Stimulated activated CD4-positive, alpha-beta T cell treated with anti-CD3 and anti-CD28 coated beads, Interleukin-4, amount 100 ng/mL, for 1 hour (primary cell): ENCODE data around the gene MTCP1.

ENCODE experiments used
- DNase-seq: peaks from one replicate; pipeline ENCODE4 v3.0.0-alpha.2; 2020

Gene MTCP1

GRCh38 chrX:155052738-155053498, 18.0 kb downstream of the MTCP1 start:
- no peak for DNase-seq

- DNase-seq = peak; percentile 22
Measured at GRCh38 chrX:155048977-155049619, 21.8 kb downstream of the MTCP1 start.

DNA sequence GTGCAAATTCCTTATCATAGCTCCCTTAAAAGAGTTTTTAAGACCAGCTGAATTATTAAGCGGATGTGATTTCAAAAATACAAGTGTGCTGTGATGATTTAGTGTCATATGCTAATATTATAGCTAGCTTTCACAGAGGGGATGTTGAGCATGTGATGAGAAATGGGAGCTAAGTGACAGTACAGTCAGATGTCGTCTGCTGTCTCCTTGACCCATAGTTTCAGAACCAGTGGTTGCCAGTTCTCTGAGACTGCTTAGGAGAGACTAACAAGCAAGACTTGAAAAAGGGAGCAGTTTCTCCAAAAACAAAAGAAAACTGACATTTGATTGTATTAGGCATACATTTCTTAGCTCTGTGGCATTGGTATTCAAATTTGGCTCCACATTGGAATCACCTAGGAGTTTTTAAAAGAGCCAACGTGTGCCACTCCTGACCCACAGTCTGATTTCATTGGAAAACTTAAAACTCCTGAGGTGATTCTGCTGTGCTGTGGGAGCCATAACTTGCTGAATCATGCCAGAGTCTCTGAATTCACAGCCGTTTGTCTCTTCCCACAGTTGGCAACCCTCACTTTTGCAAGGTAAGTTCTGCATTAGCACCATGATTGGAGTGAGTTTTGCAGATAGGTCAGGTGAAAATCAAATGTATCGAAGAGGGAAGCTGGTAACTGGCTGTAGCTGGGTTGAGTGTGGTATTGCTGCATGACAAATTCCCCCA, 24.0 kb downstream of the MTCP1 start:
- DNase-seq = no peak

- DNase-seq = no peak
Measured at GRCh38 chrX:155046129-155046810, 24.7 kb downstream of the MTCP1 start.

DNA sequence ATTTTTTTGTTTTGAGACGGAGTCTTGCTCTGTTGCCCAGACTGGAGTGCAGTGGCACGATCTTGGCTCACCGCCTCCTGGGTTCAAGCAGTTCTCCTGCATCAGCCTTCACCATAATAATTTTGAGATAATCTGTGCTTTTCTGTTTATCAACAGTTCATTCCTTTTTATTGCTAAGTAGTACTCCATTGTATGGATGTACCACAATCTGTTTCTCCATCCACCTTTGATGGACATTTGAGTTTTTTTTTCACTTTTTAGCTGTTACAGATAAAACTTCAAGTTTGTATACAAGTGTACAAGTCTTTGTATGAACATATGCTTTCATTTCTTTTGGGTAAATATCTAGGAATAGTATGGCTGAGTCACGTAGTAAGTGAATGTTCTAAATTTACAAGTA, 35.2 kb downstream of the MTCP1 start:
- DNase-seq = no peak

GRCh38 chrX:155031657-155032056, 39.3 kb downstream of the MTCP1 start:
- DNase-seq = no peak

DNA sequence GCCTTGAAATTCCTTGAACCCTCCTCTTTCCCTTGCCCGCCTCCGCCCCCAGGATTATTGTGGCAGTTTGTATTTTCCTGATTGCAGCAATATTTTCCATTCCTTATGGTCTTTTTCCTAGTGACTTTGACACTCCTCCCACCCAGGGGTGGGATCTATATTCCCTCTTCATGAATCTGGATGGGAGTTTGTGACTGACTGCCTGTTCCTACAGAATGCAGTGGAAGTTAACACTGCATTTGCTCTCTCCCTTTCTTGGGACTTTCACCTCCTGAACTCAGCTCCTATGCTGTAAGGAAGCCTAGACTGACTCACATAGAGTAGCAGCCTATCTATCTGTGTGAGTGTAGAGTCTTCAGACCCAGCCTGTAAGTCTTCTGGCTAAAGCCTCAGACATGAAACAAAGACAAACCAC, 42.1 kb downstream of the MTCP1 start:
- DNase-seq = no peak

GRCh38 chrX:155028129-155028528, 42.8 kb downstream of the MTCP1 start:
- DNase-seq = no peak

- DNase-seq = no peak
Measured at GRCh38 chrX:155027509-155028066, 43.3 kb downstream of the MTCP1 start.

DNA sequence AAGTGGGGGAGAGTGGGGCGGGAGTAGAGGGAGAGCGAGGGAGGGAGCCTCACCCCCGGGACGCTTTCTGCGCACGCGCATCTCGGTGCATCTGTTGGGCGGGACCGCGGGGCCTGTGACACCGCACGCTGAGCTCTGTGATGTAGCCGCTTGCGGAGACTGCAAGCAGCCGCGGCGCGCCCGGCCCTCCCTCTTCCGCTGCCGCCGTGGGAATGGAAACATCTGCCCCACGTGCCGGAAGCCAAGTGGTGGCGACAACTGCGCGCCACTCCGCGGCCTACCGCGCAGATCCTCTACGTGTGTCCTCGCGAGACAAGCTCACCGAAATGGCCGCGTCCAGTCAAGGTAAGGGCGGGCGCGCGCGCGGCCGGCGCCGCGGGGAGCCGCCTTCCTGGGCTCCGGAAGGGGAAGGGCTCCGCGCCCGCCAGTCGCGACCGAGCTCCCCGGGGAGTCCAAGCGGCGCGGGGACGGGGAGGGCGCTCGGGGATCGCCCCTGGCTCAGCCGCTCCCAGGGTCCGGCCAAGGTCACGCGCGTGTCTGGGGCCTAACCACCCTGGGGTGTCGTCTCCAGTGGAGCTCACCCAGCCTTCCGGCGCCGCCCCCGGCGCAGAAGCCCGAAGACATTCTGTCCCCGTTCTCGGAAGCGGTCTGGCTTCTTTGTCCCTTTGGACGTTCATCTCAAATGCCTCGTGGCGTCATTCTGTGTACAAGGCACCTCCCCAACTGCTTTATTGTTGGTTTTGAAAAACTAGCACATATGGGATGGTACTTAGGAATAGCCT, 44.0 kb downstream of the MTCP1 start, which contains the start of gene FUNDC2:
Gene FUNDC2, plus strand, starts transcription at position 118 of the 782 bp plus-strand sequence. Its CDS starts 95 bp downstream, at position 213.
- peak; percentile 88 for DNase-seq

- DNase-seq = no peak
Measured at GRCh38 chrX:155026420-155026726, 44.6 kb downstream of the MTCP1 start.

DNA sequence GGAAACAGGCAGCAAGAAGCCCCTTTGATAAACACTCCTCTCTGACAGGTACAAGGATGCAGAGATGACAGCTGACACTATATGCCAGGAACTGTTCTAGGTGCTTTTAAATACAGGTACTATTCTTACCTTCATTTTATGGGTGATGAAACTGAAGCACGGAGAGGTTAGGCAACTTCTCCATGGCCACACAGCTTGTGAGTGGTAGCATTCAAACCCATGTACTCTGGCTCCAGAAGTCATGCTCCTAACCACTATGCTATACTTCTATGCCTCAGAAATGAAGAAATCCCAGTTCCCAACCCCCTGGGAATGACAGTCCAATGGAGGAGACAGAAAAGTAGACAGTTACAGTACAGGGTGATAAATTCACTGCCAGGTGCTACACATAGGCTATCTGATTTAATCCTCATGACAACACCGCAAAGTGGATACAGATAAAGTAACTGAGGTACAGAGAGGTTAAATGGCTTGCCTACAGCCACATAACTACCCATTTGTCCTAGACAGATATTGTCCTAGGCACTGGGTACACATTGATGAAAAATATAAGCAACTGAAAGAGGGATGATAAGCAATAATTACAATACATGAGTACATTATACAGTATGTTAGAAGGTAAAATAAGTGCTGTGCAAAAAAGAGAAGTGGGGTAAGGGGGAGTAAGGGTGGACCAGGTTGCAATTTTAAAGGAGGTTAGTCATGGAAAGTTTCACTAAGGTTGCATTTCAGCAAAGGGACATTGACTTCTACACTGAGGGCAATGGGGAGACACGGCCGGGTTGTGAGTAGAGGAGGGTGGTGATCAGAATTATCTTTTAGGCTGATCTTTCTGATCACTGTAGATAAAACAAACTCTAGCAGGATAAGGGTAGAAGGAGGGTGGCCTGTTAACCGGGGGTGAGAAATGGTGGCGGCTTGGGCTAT, 46.8 kb downstream of the MTCP1 start:
- no peak for DNase-seq

DNA sequence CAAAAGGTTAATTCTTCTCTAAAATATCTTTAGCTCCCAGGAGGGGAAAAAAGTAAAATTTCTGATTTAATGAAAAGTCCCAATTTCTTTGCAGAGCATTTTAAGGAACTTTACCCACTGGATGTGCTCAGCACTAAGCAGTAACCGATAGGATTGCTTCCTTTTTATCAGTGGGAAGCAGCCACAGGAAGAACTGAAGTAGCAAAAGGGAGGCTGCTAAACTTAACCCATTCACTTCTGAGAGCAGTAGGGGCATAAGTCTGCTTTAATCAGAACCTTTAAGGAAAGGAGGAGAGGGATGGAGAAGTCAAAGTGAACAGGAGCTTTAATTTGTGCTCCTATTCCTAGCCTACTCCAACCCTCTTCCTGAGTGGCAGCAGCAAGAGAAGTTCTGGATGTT, 48.4 kb downstream of the MTCP1 start, which contains the start of gene F8:
Gene F8, minus strand, starts transcription at position 139 of the 400 bp plus-strand sequence. CDS start 171 bp downstream, outside the sequence.
- DNase-seq = no peak

DNA sequence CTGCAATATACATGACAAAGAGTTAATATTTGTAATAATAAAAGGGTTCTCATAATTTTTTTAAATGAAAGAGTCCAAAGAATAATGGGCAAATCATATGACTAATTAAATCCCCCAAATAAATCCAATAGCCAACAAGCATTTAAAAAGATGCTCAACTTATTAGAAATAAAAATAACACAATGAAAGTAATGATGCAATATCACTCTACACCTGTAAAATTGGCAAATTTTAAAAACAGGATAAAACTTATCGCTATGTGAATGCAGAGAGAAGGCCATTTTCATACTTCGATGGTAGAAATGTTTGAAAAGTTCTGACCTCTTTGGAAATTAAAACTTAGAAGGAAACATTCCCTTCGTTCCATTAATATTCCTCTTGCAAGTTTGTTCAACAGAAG, 50.3 kb downstream of the MTCP1 start:
- DNase-seq = no peak
